ENCODE results near the gene MCTP1.

Gene MCTP1

DNA sequence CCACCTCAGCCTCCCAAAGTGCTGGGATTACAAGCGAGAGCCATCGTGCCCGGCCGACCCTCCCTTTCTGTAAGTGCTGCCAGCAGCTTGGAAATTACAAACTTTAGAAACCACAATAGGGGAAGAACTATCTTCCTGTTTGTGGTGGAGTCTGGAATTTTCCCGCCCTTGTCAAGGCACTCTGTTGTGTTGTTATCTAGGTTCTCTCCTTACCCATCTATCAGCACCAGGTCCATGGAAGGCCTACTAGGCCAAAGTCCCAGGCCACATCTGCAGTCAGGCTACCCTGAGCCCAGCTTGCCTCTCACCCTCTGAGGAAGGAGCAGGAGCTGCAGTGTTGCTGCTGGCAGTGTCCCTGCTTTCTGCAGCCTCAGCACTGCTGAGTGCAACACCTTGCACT lies 214.9 kb downstream of the MCTP1 start:
- peak; percentile 72 for DNase-seq

DNA sequence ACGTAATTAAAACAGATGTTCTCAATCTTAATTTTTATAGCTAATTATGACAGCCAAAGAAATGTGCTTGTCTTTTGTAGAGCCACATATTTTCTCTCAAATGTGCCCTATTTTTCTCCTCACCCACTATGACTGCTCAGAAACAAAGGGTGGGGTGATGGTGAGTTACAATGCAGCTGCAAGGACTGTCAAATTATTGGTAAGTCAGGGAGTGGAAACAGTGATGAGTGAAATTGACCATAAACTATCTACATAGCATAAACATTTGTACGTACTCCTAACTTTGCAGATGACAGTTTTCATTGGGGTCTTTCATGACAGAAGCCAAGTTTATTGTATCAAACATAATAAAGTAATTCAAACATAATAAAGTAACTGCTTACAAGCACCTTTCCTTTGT lies 215.9 kb downstream of the MCTP1 start:
- DNase-seq: no peak

DNA sequence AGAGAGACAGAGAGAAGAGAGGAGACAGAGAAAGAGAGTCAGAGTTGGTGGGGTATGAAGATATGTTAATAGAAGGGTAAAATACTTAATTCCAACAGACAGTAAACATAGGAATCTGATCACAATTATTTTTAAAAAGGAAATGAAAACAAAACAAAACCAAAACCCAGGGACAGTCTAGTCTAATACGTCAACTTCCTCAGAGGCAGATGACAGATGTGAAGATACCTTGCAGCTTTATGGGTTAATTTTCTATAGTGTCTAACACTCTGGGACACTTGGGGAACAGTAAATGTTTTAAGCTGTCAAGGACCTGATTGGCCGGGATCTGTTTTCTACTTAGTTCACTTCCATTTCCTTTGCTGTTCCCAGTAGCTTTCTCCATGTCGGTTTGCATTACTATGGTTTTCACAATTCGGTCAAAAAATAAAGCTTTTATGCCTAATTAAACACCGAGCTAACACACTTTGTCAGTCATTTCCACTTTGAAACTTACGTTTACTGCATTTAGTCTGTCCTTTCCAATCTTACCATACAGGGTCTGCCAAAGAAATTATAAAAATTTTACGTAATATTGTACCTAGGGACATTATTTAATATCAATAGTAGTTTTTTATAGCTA lies 216.5 kb downstream of the MCTP1 start:
- DNase-seq: peak; percentile 48

DNA sequence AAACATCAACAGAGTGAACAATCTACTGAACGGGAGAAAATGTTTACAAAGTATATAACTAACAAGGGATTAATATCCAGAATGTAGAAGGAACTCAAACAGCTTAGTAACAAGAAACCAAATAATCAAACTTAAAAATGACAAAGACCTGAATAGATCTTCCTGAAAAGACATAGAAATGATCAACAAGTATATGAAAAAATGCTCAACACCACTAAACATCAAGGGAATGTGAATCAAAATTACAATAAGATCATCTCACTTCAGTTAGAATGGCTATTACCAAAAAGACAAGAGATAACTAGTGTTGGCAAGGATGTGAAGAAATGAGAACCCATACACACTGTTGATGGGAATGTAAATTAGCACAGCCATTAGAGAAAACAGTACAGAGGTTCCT lies 218.8 kb downstream of the MCTP1 start:
- DNase-seq: no peak

DNA sequence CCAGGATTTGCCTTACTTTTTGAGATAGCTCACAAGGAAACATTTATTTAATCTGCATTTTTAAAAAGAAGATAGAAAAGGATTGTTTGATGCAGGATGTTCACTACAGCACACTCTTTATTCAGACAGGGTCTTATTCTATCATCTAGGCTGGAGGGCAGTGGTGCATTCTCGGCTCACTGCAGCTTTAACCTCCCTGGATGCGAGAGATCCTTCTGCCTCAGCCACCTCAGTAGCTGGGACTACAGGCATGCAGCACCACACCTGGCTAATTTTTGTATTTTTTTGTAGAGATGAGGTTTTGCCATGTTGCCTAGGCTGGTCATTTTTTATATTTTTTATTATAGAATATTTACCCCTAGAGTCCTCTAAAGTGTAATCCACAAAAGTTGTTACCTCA lies 221.4 kb downstream of the MCTP1 start:
- no peak for DNase-seq

DNA sequence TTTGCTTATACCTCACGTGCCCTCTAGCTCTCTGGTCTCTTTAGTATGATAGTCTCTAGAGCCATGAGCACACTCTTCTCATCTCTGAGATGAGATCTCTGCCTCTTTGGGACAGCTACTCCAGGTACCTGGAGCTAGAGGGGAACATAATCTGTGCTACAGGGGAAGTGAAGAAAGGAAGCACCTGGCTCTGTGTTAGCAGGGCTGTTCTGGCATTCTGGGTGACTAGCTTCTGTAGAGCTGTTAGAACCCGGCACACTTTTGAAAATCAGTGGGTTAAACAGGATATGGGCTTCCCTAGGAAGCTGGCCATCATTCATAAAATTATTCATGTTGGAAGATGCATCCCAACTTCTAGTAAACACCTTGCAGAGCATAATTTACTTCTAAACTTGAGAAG lies 224.8 kb downstream of the MCTP1 start:
- no peak for DNase-seq

DNA sequence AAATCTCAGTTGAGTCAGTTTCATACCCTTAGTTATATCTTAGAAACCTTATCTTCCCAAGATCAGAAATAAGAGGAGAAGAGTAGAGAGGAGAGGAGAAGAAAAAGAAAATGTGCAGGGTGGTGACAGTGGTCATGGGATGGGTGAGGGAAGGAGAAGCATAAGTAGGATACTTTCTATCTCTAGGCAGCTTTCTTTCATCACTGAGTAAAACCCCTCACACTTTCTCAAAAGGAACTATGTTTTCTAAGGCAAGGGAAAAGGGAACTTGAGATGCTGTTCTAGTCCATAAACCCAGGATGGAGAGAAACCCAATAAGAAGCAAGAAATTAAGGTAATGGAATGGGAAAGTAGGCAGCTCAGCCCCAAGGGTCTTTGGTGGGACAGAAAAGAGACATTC lies 225.3 kb downstream of the MCTP1 start:
- DNase-seq: peak; percentile 78

DNA sequence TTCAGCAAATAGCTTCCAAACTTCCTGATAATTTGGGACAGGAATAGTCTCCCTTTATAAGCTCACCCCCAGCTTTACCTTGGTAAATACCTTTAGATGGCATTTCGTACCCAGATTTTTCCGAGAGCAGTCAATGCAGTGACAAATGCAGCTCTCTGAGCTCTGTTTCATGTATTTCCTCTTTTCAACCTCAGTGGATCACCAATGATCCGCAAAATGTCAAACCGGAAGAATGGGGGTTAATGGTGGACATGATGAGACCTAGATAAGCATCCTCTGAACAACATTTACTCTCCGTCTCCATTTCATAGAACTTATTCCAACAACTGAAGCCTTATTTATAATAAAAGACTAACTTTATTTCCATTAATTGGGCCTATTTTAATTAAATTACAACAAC lies 227.3 kb downstream of the MCTP1 start:
- DNase-seq: no peak

DNA sequence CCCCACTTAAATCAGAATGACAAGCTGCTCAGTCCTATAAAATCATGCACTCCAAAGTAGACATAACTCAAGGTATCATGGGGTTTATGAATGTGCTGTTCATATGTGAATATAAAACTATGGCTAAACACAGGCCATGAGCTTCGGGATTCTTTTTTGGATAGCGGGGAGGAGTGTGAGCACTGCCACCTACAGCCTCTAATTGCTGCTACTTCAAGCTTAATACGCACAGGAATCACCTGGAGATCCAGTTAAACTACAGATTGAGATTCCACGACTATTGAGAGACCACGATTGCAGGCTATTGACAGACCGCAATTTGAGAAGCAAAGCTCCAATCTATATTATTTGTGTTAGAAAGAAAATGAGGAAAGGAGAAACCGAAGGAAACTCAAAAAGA lies 231.6 kb downstream of the MCTP1 start:
- DNase-seq: no peak

DNA sequence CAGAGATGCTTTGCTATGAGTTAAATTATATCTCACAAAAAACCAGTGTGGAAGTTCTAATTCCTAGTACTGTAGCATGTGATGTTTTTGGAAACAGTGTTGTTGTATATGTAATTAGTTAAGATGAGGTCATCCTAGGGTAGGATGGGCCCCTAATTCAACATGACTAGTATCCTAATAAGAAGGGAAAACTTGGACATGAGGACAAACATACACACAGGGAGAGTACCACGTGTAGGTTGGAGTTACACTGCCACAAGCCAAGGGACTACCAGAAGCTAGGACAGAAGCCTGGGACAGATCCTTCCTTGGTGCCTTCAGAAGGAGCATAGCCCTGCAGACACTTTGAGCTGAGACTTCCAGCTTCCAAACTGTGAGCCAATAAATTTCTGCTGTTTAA lies 234.2 kb downstream of the MCTP1 start:
- no peak for DNase-seq

DNA sequence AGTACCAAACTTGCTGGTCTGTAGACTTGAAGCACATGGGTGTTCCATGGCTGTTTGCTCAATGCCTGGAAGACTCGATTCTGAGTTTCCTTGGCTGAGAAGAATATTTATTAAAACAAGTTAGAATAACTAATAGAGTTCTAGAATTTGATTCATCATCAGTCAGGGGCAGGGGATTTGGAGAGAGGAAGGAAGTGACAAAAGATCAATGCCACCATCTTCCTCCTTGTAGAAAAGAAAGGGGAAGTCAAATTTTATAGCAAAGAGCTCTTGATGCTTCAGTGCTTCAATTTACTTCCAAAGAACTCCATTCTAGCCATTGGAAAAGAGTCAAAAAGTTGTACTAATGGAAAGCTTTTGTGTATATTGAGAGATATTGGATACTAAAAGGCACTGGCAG lies 236.3 kb downstream of the MCTP1 start:
- DNase-seq: peak; percentile 61

DNA sequence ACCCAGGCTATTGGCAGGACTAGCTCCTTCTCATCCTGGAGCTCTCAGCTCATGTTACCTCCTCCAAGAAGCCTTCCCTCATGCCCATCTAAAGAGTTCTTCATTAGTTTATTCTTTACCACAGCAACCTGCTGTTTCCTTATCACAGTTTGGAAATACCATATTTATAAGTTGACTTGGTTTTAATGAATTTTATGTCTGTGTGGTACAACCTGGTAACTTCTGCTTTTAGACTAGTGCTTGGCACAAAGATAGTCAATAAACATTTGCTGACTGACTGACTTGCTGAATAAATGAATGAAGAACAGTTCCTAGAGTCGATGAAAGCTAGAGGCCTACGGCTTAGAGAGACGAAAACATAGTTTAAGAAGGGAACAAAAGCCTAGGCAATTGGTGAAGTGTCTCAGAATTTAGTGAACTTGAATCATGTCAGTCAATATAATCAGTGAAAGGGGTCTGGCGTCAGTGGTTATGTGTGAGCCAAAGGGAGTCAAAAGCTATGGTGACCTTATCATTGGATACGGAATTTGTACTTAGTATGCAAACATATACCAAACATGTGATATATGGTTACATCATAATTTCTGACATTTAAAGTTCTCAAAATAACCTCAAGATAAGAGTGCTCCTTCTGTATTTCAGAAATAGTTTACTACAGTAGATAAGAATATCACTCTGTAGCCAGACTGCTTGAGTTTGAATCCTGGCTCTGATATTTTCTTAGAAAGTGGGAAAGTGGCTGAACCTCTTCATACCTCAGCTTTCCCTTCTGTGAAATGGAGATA lies 239.5 kb downstream of the MCTP1 start:
- DNase-seq: no peak

DNA sequence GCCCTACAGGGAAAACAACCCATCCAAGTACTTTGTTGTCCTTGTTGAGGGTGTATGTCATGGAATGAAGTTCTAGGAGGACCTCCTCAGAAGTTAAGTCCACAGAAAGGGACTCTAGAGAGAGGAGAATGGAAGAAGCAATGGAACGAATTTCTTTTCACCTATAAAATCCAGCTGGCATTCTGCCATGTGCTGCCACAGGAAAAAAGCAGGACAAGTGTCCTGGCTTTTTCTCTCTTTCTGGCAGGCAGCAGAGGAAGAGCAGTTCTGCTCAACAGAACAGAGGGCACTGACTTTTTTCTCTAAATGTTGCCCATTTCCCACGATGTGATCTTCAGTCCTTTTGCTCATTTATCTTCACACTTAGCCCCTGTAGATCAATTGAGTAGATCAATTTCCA lies 240.8 kb downstream of the MCTP1 start:
- DNase-seq: no peak

DNA sequence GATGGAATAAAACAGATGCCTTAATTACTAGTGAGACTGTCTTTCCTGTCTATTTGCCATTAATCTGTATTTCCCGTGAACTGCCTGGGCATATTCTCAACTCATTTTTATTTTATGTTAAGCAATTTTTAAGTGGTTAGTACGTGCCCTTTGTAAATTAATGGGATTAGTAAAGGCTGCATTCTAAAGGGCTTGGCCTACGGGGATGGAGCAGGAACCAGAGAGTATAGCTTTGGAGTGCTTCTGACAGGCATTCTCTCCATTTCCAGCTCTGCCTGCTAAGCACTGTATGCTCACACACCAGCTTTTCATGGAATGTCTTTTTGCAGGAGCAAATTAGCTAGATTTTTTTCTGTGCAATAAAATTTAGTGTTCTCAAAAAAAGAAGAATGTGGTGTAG lies 241.2 kb downstream of the MCTP1 start:
- no peak for DNase-seq

DNA sequence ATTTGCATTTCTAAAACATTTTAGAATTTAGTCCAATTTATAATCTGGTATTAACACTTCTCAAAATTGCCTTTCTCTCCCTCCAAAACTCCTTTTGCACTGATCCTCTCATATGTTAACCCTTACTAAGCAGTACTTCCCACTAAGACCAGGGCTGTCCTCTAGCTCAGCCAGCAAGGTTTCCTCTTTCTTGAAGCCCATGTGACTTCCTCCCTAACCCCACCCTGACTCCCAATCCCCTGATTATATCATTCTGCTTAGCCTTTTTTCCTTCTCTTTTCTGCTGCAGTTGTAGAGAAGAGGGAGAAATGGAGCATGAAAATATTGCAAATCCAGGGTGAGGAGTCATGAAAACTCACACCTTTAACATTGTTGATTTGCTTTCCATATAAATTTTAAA lies 241.7 kb downstream of the MCTP1 start:
- peak; percentile 67 for DNase-seq

DNA sequence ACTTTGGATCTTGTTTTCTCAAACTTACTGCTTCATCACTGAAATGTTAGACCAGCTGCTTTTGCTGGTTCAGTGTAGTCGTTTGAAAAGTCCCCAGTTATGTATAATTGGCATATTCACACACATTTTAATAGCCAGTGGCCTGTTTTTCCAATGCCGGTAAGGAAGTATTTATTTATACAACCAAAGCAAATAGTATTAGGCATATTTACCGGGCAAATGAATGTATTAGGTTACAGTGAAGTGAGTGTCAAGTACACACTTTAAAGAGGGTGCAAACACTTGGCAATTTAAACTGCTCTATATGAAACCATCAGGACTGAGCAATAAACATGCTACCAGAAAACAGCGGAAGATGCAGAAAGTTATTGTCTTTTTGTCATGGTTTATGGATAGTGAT lies 242.9 kb downstream of the MCTP1 start:
- DNase-seq: no peak

DNA sequence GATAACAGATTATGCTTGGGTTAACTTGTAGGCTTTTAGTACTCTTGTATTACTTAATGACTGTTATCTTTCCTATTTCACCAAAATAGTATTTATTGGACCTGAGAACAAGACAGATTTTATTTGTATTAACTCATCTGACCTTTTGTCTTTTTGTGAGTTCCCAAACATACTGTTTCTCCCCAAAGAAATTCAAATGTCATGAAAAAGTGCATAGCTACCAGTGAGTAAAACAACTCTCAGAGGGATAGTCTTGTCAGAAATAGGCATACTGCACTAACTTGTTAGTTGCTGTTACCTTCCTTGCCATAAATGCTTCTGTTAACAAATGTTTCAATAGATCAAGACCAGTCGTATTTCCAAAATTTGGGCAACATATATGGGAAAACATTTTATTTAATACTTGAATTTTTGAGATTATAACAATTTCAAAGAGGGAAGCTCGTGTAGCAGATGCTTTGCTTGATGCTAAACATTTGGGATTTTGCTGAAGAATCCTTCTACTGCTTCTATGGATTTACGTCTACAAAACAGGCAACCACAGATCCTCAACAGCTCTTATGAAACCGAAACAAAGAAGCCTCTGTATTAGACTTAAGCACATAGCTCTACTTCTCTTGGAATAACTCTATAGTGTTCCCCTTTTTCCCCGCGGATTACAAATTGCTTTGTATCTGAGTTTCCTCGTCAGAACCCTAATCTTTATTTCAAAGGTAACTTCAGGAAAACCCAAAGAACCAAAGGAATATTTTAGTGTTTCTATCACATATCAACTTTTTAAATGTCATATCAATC lies 248.8 kb downstream of the MCTP1 start:
- DNase-seq: peak; percentile 78

DNA sequence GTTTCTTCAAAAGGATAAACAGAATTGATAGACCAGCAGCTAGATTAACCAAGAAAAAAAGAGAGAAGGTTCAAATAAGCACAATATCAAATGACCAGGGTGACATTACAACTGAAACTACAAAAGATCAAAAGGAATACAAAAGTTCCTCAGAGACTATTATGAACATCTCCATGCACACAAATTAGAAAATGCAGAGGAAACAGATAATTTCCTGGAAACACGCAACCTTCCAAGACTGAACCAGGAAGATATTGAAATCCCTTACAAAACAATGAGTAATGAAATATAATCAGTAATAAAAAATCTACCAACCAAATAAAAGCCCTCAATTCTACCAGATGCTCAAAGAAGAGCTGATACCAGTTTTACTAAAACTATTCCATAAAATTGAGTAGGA lies 252.1 kb downstream of the MCTP1 start:
- no peak for DNase-seq

DNA sequence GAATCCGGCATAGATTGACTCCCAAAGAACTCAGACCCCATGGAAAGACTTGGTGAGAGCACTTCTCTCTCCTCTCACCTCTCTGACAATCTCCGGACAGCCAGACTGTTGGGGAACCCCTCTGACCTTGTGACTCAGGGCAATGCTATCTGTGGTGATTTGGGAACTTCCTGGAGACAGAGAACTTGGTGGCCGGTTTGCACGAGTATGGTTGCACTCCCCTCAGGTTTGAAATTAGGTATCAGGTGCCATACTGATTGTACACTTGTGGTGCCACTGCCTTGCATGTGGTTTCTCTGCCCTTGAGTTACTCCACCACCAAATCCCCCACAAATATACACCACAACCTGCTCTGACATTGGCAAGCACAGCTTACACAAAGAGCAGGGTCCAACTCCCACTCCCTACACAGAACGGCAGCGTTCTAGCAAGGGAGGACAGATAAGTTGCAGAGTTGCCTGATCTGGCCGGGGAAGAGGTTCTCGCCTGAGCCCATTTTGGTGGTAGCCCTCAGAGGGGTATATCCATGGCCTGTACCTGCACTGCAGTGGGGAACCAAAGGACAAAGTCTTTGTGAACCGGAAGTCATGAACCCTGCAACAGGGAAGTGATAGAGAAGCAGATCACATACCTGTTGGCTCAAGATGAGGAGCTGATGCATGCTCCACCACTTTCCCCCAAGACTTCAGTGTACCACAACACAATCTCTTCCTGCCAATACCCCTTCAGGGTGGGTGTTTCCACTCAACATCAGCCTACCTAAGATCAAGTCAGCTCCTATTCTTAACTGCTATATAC lies 255.1 kb downstream of the MCTP1 start:
- no peak for DNase-seq

DNA sequence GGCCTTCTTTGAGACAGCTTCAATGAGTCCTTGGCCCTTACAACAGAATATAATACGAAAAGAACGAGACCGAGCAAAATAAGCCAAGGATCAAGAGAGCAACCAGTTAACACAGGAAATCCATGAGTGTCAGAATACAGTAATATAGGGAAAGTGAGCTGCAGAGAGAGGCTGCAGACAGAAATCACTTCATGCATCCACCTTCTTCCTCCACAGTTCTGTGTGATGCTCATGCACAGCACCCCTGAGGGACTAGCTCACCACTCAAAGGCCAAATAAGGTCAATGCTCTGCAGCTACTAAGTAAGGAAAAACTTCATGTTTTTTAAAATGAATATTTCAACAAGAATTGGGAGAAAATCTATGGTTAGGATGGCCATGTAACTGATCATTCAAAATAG lies 257.1 kb downstream of the MCTP1 start:
- DNase-seq: no peak

DNA sequence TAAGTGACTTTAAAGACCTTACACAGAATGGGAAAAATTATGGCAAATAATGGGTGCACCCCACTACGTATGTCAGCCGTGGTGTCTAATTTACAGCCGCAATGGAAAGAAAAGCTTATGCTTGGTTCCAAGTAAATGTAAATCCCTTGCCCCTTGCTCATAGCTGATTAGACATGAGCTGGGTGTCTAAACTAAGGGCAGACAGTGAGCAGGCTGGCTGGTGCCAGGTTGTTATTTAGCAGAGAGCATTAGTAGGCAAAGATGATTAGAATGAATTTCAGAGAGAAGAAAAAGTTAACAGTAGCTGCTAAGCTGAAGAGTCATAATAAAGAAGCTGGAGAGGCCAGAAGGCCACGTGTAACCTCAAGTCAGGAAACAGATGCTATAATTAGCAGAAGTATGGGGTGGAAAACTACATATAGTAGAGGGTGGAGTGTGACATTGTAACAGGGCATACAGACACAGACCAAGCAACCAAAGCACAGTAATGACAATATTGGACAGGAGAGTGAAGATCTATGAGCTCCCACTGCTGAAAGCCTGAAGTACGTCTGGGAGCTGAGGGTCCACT lies 257.7 kb downstream of the MCTP1 start:
- peak; percentile 53 for DNase-seq

DNA sequence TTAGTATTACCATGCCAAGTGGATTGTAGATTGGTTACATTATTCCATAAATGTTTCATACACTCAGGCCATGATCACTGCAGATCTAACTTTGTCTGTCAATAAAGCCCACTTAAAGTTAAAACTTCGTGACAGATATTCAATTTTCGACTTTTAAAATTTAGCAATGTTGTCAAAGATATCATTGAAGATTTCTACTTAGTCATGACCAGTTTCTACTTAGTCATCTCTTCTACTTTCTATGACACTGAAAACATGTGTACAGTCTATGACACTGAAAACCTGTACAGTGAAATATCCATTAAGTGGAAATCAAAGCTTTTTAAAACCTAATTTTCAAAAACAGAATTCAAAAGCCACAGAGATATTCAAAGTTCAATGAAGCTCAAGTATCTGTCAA lies 258.2 kb downstream of the MCTP1 start:
- DNase-seq: no peak

Data from suppressor macrophage treated with lipopolysaccharide for 4 hours (primary cell).